ENCODE data around the gene TMEM17.

The TMEM17 gene

DNA sequence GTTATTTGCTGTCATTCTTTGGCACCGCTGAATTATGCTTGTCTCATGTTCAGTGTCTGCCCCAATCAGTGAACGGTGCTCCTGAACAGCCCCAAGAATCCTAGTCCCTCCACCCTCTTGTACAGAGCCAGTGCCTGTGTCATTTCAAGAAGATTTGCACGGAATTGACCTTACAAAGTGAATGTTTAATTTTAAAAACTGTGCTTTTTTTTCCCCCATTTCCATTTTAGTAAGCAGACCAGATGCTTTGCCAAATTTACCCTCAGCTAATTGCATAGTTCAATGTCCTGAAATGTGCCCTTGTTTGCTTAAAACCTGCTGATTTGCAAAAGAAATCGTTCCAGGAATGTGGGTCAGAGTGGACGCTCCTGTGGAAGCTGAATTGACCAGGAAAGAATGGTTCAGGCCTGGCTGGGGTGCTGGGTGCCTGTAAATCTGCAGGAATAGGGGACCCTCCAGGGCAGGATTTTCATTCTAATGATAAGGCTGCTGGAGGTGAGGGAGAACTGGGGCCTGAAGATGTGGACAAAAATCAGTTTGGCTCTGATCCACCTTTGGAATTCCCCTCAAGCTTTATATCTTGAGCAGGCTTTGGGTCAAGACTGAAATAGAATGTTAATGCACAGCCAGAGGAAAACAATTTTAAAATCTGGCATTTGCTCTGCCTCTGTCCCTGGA, 20.1 kb downstream of the TMEM17 start:
- TF ChIP-seq, protein P1, sequence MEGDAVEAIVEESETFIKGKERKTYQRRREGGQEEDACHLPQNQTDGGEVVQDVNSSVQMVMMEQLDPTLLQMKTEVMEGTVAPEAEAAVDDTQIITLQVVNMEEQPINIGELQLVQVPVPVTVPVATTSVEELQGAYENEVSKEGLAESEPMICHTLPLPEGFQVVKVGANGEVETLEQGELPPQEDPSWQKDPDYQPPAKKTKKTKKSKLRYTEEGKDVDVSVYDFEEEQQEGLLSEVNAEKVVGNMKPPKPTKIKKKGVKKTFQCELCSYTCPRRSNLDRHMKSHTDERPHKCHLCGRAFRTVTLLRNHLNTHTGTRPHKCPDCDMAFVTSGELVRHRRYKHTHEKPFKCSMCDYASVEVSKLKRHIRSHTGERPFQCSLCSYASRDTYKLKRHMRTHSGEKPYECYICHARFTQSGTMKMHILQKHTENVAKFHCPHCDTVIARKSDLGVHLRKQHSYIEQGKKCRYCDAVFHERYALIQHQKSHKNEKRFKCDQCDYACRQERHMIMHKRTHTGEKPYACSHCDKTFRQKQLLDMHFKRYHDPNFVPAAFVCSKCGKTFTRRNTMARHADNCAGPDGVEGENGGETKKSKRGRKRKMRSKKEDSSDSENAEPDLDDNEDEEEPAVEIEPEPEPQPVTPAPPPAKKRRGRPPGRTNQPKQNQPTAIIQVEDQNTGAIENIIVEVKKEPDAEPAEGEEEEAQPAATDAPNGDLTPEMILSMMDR (IDR thresholded peaks at IDR 0.05; ENCODE audit: low read depth, low read length) = no peak
- no peak overlapping the region for H3K4me3 ChIP-seq (replicated peaks in 1 of 2; ENCODE audit: low read depth in 2 of 2, low read length in 2 of 2)
- peak; percentile 35 to 70 for DNase-seq (ENCODE audit: low read depth in 2 of 2)

DNA sequence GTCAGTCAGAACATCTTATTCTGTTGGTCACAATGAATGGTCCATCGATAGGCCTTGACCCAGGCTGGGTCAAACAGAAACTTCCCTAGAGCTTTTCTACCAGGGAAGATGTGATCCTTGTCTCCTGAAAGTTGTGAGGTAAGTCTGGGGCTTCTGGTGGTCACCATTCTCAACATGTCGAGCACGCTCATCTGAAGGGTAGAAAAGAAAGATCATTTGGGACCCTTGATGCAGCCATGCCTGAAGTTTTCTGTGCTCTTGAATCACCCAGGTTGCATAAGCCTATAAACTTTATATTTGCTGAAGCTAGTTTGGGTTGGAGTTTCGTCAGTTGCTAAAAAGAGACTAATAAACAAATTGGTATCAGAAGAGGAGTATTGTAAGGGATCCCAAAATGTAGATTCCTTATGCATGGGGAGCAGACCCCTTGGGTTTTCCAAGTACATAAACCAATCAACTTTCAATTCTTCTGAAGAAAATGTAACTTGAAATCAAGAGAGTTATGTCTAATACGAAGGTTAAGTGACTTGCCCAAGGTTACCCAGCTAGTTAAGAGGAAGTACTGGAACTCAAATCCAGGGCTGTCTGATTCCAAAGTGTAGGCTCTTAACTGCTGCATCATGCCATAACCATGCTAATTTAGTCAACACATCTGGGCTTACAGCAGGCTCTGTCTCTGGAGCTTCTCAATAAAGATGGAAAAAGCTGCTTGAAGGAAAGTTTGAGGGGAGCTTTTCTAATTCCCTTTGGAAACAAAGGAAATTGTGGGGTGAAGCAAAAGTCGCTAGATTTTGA, 23.2 kb downstream of the TMEM17 start:
- no peak for DNase-seq (ENCODE audit: low read depth in 2 of 2)
- no peak overlapping the region for H3K4me3 ChIP-seq (replicated peaks in 1 of 2; ENCODE audit: low read depth in 2 of 2, low read length in 2 of 2)
- TF ChIP-seq, protein P1 (IDR thresholded peaks at IDR 0.05; ENCODE audit: low read depth, low read length) = no peak

DNA sequence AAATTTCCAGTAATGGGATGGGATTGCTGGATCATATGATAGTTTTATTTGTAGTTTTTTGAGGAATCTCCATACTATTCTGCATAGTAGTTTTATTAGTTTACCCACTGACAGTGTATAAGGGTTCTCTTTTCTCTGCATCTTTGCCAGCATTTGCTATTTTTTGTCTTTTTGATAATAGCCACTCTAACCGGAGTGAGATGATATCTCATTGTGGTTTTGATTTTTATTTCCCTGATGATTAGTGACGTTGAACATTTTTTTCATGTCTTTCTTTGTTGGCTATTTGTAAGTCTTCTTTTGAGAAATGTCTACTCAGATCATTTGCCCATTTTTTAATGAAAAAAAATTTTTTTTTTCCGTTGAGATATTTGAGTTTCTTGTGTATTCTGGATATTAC, 26.1 kb downstream of the TMEM17 start:
- DNase-seq (ENCODE audit: low read depth in 2 of 2) = no peak
- TF ChIP-seq, protein P1 (IDR thresholded peaks at IDR 0.05; ENCODE audit: low read depth, low read length) = no peak
- no peak overlapping the region for H3K4me3 ChIP-seq (replicated peaks in 1 of 2; ENCODE audit: low read depth in 2 of 2, low read length in 2 of 2)

DNA sequence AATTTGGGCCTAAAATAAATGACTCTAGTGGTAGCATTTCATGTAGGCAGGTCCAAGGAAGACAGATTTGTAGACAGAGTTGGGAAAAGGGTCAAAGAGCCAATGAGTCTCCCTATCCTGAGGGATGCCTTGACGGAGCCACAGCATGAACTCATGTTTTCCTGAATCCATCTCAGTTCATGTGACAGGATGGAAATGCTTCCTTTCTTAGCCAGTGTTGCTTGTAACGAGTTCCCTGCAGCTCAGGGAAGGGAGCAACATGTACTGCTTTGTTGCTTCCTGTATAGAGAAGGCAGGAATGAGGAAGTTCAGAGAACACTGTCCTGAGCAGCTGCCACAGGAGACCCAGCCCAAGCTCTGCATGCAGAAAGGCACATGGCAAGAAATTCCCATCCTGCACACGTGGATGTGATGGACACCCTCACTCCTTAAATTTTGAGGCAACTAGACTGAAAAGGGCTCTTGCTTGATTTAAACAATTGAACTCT, 27.9 kb downstream of the TMEM17 start:
- no peak overlapping the region for H3K4me3 ChIP-seq (replicated peaks in 1 of 2; ENCODE audit: low read depth in 2 of 2, low read length in 2 of 2)
- DNase-seq (ENCODE audit: low read depth in 2 of 2) = peak; percentile 39 to 61
- TF ChIP-seq, protein P1 (IDR thresholded peaks at IDR 0.05; ENCODE audit: low read depth, low read length) = no peak

DNA sequence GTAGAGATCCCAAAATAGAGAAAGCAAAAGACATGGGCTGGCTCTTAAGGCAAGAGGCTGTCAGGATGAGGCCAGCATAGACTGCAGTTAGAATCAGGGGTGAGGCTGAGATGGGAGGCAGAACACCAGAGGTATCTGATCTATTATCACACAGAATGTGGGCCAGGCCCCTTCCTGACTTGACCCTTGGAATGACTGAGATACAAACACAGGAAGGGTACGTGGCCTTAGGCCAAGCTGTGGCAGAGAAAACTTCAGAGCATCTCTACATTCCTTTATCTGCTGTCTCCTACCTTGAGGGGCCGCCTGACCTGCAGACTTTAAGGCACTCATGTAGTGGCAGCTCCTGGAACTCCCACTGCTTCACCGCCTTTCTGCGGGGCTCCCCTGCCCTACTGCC, 28.4 kb downstream of the TMEM17 start:
- no peak for DNase-seq (ENCODE audit: low read depth in 2 of 2)
- TF ChIP-seq, protein P1 (IDR thresholded peaks at IDR 0.05; ENCODE audit: low read depth, low read length) = no peak
- H3K4me3 ChIP-seq (replicated peaks in 1 of 2; ENCODE audit: low read depth in 2 of 2, low read length in 2 of 2) = no peak overlapping the region

DNA sequence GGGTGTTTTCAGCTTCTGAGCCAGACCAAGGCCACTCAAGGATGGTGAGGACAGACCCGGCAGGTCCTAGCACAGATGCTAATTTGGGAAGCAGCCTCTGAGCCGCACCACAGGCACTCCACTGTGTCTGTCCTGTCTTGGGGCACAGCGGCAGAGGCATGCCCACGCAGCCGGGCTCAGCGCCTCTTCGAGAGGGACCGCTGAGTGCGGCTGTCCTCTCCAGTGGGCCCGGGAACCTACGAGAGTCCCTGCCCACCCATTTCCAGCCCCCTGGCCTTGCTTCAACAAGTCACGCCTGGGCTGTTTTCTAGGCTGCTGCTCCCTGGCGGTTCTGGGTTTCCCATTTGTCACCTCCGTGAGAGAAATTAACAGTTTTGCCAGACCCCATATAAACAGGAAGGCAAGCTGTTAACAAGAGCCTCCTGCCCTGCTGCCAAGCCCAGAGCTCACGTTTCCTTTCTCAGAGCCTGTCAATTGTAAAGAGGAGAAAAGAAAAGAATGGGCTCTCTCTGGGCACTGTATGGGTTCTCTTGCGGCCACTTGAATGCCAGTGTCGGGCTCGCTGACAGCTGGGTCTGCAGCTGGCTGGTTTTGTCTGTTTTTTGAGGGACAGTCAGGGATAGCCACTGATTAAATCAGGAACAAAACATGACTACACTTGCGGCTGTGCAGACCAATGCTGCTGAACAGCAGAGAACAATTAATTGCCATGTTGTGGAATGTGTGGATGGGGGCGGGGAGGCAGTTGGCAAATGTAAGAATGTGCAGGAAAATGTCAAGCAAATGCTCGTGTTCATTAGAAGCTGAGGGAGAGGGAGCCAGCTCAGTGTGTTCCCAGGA, 30.6 kb downstream of the TMEM17 start:
- peak in 1 of 2 donors; percentile 55 for DNase-seq (ENCODE audit: low read depth in 2 of 2)
- TF ChIP-seq, protein P1 (IDR thresholded peaks at IDR 0.05; ENCODE audit: low read depth, low read length) = no peak
- no peak overlapping the region for H3K4me3 ChIP-seq (replicated peaks in 1 of 2; ENCODE audit: low read depth in 2 of 2, low read length in 2 of 2)
